ENCODE measurements around the gene MLLT1.

MLLT1 gene

DNA sequence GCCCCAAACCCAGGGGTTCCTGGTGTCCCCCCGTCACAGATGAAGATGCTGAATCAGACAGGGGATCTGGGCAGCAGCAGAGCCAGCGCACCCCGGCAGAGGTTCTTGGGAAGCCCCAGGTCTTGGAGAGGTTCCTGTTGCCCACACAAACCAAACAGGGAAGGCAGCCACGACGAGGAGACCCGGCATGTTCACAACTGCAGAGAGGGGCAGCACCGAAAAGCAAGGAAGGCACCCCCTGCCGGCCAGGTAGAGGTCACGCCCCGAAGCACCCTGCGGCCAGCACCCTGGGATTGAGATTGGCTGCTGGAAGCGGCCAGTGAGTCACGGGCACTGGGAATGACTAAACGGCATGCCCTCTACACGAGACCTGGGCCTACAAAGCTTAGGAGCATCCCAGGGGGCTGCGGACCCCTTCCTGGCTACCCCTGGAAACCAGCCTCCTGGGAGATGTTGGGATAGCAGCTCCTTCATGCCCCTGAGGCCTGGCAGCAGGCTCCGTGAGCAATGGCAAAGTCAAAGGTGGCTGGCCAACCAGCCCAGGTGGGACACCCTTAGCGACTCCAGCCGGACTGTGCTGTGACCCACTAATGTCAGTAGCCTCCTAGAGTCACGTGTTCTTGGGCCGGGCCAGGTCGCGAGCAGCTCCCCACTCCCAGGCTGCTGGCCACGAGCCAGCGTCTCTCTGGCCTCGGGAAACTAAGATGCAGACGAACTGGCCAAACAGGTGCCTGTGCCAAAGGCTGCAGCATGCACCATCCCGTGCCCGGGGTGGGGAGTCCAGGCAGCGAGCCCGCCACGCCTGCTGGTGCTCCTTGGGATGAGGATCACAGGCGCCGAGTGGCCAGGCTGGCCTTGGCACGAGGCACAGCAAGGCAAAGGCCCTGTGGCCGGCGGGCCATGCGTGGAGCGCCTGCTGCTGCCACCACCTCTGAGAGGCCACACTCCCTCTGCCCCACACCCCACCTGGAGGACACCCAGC, 43.2 kb downstream of the MLLT1 start:
- Mint-ChIP-seq H3K4me3 (no peak overlapping the region), H3K4me1 (peaks cover 52% of the 10 kb centered on the region), H3K36me3 (no peaks in the 10 kb centered on the region), H3K9me3 (no peaks in the 10 kb centered on the region), H3K27ac (peak overlapping the region; percentile 67)
- ATAC-seq, result no peak
- no peak for DNase-seq (ENCODE audit: low spot score in 2 of 2)

DNA sequence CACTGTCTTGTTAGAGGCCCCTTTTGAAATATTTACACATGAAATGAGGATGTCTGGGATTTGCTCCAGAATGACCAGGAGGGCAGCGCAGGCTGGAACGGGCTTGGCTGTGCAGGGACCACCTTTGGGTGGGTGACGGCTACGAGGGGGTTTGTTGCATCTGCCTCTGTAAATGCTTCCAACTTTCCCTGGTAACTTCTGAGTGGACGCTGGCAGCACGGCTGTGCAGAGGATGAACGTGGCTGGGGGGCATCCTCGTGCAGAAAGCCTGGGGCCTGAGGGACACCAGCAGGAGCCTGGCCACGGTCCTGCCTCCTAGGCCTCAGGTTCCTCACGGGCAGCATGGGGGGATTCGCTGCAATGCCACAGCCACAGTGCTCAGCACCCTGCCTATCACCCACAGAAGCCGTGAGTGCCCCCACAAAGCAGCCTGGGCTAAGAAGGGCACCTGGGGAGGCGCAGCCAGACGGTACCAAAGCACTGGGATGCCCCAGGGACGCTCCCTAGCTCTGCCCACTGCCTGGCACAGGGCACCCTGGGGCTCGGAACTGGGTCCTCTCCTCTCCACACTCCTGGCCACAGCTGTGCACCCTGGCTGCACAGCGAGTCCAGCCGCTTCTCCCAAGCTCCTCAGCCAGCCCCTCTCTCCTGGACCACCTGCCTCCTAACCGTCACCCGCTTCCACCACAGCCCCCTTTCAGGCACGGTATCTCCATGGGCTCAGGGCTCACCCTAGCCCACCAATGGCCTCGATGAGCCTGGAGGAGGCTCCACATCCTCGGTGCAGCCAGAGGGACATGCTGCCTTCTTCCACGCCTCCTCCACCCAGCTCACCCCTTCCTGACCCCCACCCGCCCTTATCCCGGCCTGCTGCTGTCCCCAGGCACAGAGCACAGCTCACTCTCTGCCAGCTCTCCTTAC, 44.5 kb downstream of the MLLT1 start:
- no peak for ATAC-seq
- Mint-ChIP-seq H3K4me3 (no peak overlapping the region), H3K36me3 (peaks cover 10% of the 10 kb centered on the region), H3K4me1 (peaks cover 49% of the 10 kb centered on the region), H3K9me3 (no peaks in the 10 kb centered on the region), H3K27ac (peak overlapping the region; percentile 67)
- no peak for DNase-seq (ENCODE audit: low spot score in 2 of 2)

DNA sequence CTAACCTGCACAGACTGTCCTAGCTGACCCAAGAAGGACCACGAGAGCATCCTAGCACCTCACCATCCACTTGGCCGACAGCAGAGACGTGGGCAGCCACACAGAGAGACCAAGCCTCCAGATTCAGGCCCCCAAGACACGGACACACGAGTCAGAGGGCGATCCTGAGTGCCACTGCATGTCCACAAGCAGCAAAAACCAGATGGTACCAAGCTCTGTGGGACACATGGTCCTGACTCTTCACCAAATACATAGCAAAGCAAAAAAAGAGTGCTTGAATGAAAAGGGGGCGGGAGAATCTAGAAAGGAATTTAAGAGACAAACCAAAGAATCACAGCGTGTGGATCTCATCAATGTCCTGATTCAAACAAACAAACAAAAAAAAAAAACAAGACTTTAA, 45.2 kb downstream of the MLLT1 start:
- peaks cover 48% of the 10 kb centered on the region for H3K4me1 Mint-ChIP-seq
- ATAC-seq, result no peak

DNA sequence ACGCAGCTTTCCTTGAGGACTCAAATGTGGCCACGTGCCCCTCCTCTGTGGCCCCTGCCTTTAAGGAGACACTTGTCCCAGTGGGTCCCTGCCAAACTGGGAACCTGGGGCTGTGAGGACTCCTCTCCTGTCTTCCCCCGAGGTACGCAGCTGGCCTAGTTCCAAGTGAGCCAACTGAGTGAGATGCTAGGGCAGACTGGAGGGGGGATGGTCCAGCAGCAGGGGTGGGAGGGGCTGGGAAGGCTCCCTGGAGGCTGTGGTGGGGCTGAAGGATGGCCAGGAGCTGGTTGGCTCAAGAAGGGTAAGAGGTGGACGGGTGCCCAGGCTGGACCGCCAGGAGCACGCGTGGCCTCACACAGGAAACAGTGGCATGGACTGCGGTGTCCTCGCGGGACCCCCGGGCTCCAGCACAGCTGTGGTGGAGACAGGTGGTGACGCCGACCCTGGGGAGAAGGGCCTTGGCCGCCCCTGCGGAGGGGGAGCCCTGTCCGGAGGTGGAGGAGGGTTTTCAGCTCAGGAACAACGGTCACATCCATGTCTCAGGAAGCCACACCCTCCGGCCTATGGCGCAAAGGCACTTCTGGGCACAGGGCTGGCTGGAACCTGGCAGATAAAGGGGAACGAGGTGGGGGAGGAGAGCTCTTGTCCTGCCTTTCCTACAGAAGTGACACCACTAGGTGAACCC, 45.8 kb downstream of the MLLT1 start:
- DNase-seq (ENCODE audit: low spot score in 2 of 2) (no peak), ATAC-seq (no peak)
- Mint-ChIP-seq H3K9me3 (no peaks in the 10 kb centered on the region), H3K27ac (no peak overlapping the region), H3K36me3 (peaks cover 14% of the 10 kb centered on the region), H3K4me1 (peaks cover 48% of the 10 kb centered on the region), H3K4me3 (no peak overlapping the region)

More for the DNA sequence above, 45.2 kb downstream of the MLLT1 start:
- DNase-seq (ENCODE audit: low spot score in 2 of 2), result no peak
- Mint-ChIP-seq H3K36me3 (peaks cover 10% of the 10 kb centered on the region), H3K9me3 (no peaks in the 10 kb centered on the region), H3K27ac (no peak overlapping the region), H3K4me3 (no peak overlapping the region)

DNA sequence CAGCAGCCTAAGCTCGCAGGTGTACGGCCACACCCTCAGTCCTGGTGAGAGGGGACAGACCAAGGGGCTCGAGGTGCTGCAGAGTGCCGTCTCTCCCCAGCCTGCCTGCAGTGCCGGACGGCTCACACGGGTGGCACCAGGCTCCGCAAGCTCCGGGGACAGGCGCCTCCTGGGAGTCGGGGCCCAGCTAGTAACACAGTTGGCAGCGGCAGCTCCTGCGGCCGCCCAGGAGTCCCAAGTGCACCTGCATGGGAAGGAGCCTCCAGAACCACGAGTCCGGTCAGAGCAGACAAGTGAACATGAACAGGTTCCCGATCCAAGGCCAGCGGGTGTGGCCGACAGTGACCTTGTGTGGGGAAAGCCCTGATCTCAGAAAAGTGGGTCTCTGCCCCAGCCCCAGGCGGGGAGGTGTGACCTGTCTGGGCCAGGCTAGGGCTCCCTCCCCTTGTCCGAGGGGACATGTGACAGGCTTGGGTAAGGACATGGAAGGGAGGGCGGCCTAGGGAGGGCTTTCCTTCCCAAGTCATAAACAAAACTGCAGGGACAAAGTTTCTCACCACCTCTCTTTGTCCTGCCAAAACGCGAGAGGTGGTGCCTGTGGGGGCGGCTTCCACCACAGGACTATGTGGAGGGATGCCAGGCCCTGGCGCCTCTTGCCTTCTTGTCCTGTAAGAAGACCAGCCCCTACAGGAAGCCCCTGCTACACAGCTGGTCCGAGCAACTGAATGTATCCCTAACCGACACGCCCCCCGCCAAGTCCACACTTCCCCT, 46.5 kb downstream of the MLLT1 start:
- ATAC-seq (no peak), DNase-seq (ENCODE audit: low spot score in 2 of 2) (no peak)
- H3K4me3 Mint-ChIP-seq, result no peak overlapping the region
- peaks cover 42% of the 10 kb centered on the region for H3K4me1 Mint-ChIP-seq
- no peak overlapping the region for H3K27ac Mint-ChIP-seq
- H3K36me3 Mint-ChIP-seq, result peaks cover 16% of the 10 kb centered on the region
- H3K9me3 Mint-ChIP-seq, result no peaks in the 10 kb centered on the region

DNA sequence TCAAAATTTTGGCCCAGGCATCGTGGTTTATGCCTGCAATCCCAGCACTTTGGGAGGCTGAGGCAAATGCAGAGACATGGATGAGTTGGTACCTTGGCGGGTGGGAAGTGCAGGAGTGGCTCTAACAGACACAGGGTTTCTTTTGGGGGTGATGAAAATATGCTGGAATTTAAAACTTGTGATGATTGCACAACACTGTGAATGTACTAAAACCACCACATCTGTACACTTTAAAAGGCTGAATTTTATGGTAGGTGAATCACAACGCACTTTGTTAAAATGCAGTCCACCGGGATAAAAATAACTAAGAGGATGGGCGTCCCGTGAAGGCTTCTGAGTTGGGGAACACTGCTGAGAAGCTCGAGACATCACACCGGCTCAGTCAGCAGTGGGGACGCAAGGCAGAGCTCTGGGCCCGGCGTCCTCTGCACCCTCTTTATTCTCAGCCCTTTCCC, 47.1 kb downstream of the MLLT1 start:
- Mint-ChIP-seq H3K4me3 (no peak overlapping the region), H3K4me1 (peaks cover 38% of the 10 kb centered on the region), H3K27ac (peak overlapping the region; percentile 29), H3K9me3 (no peaks in the 10 kb centered on the region), H3K36me3 (peaks cover 16% of the 10 kb centered on the region)
- DNase-seq (ENCODE audit: low spot score in 2 of 2), result no peak
- no peak for ATAC-seq

DNA sequence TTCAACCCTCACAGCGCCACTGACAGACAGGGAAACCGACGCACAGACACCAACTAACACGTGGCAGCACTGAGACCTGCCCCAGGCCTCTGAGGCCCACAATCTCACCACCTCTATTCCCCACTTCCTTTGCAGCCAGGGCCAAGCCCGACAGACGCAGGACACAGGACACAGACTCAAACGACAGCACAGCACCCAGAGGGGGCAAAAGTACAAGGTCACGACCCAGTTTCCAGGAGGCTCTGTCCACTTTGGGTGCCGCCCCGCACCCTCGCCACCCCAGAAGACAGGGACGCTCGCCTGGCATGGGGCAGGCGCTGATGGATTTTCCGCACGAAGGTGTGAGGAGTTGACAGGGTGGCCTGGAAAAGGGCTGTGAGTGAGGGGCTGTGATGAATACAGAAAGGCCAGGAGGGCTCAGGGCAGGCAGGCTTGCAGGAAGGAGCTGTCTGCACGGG, 48.8 kb downstream of the MLLT1 start:
- H3K36me3 Mint-ChIP-seq, result peaks cover 29% of the 10 kb centered on the region
- no peak for ATAC-seq
- H3K4me3 Mint-ChIP-seq, result no peak overlapping the region
- peaks cover 40% of the 10 kb centered on the region for H3K4me1 Mint-ChIP-seq
- DNase-seq (ENCODE audit: low spot score in 2 of 2), result no peak
- peak overlapping the region; percentile 71 for H3K27ac Mint-ChIP-seq
- H3K9me3 Mint-ChIP-seq, result no peaks in the 10 kb centered on the region

DNA sequence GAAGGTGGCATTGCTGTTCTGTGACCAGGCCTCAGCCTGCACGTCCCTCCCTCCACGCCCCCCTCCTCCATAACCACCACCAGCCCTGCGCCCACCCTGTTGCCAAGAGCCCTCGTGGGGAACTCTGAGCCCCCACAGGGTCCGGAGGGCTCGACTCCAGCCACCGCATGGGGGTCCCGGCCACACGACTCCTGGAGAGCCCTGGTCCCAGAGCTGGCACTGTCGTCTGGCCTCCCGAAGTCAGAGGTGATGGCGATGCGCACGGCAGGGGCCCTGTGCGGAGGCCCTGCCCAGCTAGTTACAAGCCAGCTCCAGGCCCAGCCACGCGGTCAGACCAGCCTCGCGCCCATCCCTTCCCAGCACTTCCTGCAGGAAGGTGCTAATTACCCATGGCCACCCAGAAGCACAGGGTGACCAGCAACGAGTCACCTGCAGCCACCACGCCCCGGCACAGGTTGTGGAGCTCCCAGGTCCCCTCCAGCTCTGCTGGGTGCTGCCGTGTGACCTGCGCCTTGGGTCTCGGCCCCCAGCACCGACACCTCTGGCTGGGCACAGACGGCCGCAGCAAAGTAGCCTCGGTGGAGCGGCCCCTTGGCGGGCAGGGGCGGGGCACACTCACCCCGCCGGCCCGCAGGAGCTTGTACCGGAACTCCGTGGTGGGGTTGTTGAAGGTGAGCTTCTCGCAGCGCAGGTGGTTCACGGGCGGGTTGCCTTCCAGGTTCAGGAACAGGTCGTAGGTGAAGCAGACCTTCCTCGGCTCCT, 49.6 kb downstream of the MLLT1 start:
- no peak overlapping the region for H3K4me3 Mint-ChIP-seq
- no peaks in the 10 kb centered on the region for H3K9me3 Mint-ChIP-seq
- ATAC-seq, result no peak
- peaks cover 29% of the 10 kb centered on the region for H3K36me3 Mint-ChIP-seq
- peak overlapping the region; percentile 71 for H3K27ac Mint-ChIP-seq
- peaks cover 32% of the 10 kb centered on the region for H3K4me1 Mint-ChIP-seq
- DNase-seq (ENCODE audit: low spot score in 2 of 2), result no peak

DNA sequence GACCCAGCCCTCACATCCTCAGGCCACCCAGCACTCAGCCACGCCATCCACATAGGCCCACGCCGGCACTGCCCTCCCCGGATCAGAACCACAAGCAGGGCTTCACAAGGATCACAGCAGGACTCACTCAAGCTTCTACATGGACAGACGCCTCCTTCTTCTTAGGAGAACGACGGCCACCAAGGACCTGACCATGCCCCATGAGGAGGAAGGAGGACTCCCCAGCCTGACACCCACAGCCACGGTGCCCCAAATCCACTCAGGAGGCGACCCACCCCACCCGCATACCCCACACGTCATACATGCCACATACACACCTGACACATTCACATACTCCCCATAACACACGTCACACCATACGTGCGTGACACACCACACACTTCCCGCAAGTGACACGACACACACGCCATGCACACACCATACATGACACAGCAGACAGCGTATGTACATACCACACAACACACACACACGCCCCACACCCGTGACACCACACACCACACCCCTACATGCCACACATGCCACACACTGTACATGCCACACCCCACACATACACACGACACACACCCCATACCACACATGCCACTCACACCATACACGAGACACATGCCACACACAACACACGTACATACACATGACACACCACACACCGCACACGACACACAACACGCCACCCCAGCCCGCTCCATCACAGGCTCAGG, 50.4 kb downstream of the MLLT1 start:
- ATAC-seq, result no peak
- H3K27ac Mint-ChIP-seq, result peak overlapping the region; percentile 43

DNA sequence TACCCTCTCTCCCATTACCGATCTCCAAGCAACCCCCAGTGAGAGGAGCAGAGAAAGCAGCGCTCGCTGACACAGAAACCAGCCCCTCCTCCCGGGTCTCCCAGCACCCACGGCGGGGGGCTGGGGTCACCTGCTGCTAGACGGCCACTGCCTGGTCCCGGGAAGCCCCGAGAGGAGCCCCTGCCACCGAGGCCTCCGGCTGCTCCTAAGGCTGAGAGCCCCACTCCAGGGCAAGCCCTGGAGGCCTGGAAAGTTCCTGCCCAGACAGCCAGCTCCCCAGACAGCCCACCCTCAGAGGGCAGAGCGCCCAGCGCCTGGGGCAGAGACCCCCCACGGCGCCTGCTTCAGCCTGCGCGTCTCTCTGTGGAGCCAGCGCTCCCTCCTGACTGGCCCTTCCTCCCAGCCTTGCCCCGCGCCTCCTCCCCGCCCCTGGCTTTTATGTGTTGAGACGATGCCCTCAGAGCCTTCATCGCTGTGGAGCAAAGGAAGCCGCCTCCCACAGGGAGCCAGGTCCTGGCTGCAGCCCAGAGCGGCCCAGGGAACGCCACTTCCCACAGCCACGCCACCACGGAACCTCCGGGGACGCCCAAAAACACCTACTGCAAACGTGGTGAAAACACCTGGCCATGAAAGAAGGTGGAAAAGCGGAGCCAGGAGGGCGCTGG, 51.1 kb downstream of the MLLT1 start:
- no peak for DNase-seq (ENCODE audit: low spot score in 2 of 2)
- no peak overlapping the region for H3K27ac Mint-ChIP-seq
- H3K36me3 Mint-ChIP-seq, result peaks cover 29% of the 10 kb centered on the region

More for the DNA sequence above, 50.4 kb downstream of the MLLT1 start:
- no peak for DNase-seq (ENCODE audit: low spot score in 2 of 2)
- H3K4me3 Mint-ChIP-seq, result no peak overlapping the region
- H3K4me1 Mint-ChIP-seq, result peaks cover 24% of the 10 kb centered on the region
- no peaks in the 10 kb centered on the region for H3K9me3 Mint-ChIP-seq
- peaks cover 29% of the 10 kb centered on the region for H3K36me3 Mint-ChIP-seq

DNA sequence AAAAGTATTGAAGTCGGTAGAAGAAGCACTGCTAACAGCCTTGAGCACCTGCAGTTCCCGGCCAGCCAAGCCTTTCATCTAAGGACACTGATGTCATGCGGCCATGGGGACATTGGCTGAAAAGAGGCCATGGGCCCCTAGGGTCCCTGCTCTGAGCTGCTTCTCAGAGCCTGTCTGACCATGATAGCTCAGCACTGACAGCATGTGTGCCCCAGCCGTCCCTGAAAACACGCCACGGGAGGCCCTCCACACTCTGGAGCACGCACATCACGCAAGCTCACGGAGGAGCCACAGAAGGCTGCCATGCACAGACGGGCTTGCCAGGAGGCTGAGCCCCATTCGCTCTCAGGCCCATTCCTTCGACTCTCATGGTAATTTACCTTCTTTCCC, 51.8 kb downstream of the MLLT1 start:
- Mint-ChIP-seq H3K4me1 (peaks cover 23% of the 10 kb centered on the region), H3K36me3 (peaks cover 29% of the 10 kb centered on the region), H3K4me3 (no peak overlapping the region), H3K9me3 (no peaks in the 10 kb centered on the region), H3K27ac (no peak overlapping the region)
- ATAC-seq (no peak), DNase-seq (ENCODE audit: low spot score in 2 of 2) (no peak)

More for the DNA sequence above, 51.1 kb downstream of the MLLT1 start:
- ATAC-seq, result no peak
- Mint-ChIP-seq H3K9me3 (no peaks in the 10 kb centered on the region), H3K4me3 (no peak overlapping the region), H3K4me1 (peaks cover 23% of the 10 kb centered on the region)

DNA sequence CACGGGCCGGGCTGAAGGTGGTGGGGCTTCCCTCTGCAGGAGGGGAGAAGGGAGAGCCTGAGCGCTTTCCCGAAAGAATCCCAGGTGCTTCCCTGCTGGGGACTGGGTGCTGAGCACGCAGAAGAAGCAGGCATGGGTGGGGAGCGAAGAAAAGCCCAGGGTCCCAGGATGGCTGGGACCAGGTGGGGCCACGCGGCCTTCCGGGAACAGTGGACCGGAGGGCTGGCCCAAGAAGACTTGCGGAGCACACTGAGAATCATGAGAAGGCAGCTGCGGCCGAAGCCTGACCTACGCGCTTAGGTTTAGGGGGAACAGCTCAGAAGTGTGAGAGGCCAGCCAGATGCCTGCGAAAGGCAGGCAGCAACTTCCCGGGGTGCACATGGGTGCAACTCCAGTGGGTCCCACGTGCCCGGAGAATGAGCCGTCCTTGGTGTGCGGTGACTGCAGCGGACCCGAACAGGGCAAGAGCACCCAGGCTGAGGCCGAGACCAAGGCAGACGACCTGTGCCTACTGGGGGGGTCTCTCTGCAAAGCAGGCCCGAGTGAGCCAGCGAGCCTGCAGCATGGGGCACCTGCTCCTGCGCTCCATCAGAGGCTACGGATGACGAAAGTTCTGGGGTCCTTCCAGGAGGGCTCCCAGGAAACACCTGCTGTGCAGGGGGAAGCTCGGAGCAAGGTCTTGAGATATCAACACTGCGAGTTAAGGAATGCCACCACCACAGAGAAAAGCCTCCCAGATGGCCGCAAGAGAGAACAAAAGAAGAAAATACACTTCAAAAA, 52.4 kb downstream of the MLLT1 start:
- H3K36me3 Mint-ChIP-seq, result peaks cover 29% of the 10 kb centered on the region
- H3K4me1 Mint-ChIP-seq, result peaks cover 23% of the 10 kb centered on the region
- no peaks in the 10 kb centered on the region for H3K9me3 Mint-ChIP-seq
- no peak for DNase-seq (ENCODE audit: low spot score in 2 of 2)
- no peak overlapping the region for H3K27ac Mint-ChIP-seq
- no peak for ATAC-seq
- no peak overlapping the region for H3K4me3 Mint-ChIP-seq
